Measurements from ENCODE around the gene CFAP77.
"Not testable (repeated sequence)": the region's sequence is repeated elsewhere in the genome, so short reads cannot be mapped to it uniquely, and the experiment has no call there.

CFAP77 gene

DNA sequence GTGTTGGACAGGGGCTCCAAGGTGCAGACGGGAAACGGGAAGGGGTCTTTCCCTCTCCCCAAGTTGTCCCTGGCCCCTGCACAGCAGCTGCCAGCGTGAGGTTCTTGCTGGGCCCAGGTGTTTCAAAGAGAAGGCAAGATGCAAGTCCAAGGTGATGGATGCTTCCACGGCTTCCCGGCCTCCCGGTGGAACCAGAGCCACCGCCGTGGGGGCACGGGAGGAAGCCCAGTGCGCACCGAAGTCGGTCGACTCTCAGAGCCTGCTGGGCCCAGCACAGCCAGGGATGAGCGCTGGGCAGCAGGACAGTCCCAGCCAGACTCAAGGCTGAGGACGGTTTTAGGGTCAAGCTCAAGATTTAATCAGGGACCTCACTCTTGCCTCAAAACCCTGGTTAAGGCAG, 147.1 kb downstream of the CFAP77 start:
- TF ChIP-seq TAF1 (IDR thresholded peaks at IDR 0.05; ENCODE audit: borderline replicate concordance, low read depth, low read length) (no peak), POLR2A (IDR thresholded peaks at IDR 0.05; ENCODE audit: low read depth, low read length) (no peak), POLR2AphosphoS5 (IDR thresholded peaks at IDR 0.05; ENCODE audit: low read depth, low read length) (no peak)
- no peak for FAIRE-seq
- DNase-seq (ENCODE audit: insufficient read length), result no peak

- FAIRE-seq (no peak), DNase-seq (ENCODE audit: insufficient read length) (no peak)
- TF ChIP-seq TAF1 (IDR thresholded peaks at IDR 0.05; ENCODE audit: borderline replicate concordance, low read depth, low read length) (no peak), POLR2A (IDR thresholded peaks at IDR 0.05; ENCODE audit: low read depth, low read length) (no peak), POLR2AphosphoS5 (IDR thresholded peaks at IDR 0.05; ENCODE audit: low read depth, low read length) (no peak)
Observed at GRCh38 chr9:132559711-132560110, 149.7 kb downstream of the CFAP77 start.

GRCh38 chr9:132560616-132561202, 150.7 kb downstream of the CFAP77 start:
- TF ChIP-seq POLR2A (IDR thresholded peaks at IDR 0.05; ENCODE audit: low read depth, low read length) (no peak), POLR2AphosphoS5 (IDR thresholded peaks at IDR 0.05; ENCODE audit: low read depth, low read length) (no peak), TAF1 (IDR thresholded peaks at IDR 0.05; ENCODE audit: borderline replicate concordance, low read depth, low read length) (no peak)
- no peak for FAIRE-seq
- DNase-seq (ENCODE audit: insufficient read length), result no peak

- DNase-seq (ENCODE audit: insufficient read length), result no peak
- TF ChIP-seq POLR2AphosphoS5 (IDR thresholded peaks at IDR 0.05; ENCODE audit: low read depth, low read length), result no peak
- TF ChIP-seq TAF1 (IDR thresholded peaks at IDR 0.05; ENCODE audit: borderline replicate concordance, low read depth, low read length), result no peak
- no peak for TF ChIP-seq POLR2A (IDR thresholded peaks at IDR 0.05; ENCODE audit: low read depth, low read length)
- no peak for FAIRE-seq
Observed at GRCh38 chr9:132562306-132562573, 152.2 kb downstream of the CFAP77 start.

- TF ChIP-seq POLR2A (IDR thresholded peaks at IDR 0.05; ENCODE audit: low read depth, low read length) (no peak), TAF1 (IDR thresholded peaks at IDR 0.05; ENCODE audit: borderline replicate concordance, low read depth, low read length) (no peak), POLR2AphosphoS5 (IDR thresholded peaks at IDR 0.05; ENCODE audit: low read depth, low read length) (no peak)
- DNase-seq (ENCODE audit: insufficient read length) (no peak), FAIRE-seq (no peak)
Observed at GRCh38 chr9:132564526-132564925, 154.5 kb downstream of the CFAP77 start.

- not testable (repeated sequence) for DNase-seq (ENCODE audit: insufficient read length); FAIRE-seq
Observed at GRCh38 chr9:132568787-132569186, 158.8 kb downstream of the CFAP77 start.

DNA sequence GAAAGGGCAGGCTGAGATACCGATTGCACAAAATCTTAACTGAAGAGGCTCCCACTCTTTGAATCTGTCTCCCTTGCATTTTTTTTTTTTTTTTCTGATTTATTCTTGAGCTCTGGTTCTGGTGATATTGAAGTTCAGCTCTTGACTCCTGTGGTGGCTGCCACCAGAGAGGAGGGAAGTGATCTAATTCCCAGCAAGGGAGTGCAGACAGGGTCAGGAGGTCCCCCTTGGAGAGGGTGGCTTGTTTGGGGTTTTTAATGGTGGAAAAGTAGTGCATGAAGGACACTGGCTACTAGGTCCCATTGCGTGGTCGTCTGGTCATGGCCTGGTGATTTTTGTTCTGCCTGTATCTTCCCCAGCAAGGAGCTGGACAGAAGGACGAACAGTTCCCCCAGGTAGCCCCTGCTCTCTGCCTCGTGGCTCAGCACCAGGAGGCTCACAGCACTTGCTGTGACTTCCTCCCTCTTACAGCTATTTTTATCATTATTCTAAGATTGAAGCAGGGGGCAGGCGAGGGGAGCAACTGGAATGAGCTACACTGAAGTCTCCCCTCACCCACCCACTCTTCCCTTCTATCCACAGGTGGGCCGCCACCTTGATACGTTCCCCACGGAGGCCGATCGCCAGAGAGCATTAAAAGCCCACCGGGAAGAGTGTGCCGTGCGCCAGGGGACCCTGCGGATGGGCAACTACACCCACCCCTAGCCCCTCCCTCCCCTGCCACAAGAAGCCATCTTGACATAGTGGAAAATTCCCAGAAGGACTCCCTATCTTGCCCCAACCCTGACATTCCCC, 162.0 kb downstream of the CFAP77 start:
- FAIRE-seq, result no peak
- DNase-seq (ENCODE audit: insufficient read length), result no peak

GRCh38 chr9:132572921-132573320, 162.9 kb downstream of the CFAP77 start:
- no peak for DNase-seq (ENCODE audit: insufficient read length)
- FAIRE-seq, result no peak
- TF ChIP-seq TAF1 (IDR thresholded peaks at IDR 0.05; ENCODE audit: borderline replicate concordance, low read depth, low read length), result no peak
- TF ChIP-seq POLR2AphosphoS5 (IDR thresholded peaks at IDR 0.05; ENCODE audit: low read depth, low read length), result no peak
- no peak for TF ChIP-seq POLR2A (IDR thresholded peaks at IDR 0.05; ENCODE audit: low read depth, low read length)

More for the DNA sequence above, 162.0 kb downstream of the CFAP77 start:
- TF ChIP-seq TAF1 (IDR thresholded peaks at IDR 0.05; ENCODE audit: borderline replicate concordance, low read depth, low read length) (no peak), POLR2AphosphoS5 (IDR thresholded peaks at IDR 0.05; ENCODE audit: low read depth, low read length) (no peak), POLR2A (IDR thresholded peaks at IDR 0.05; ENCODE audit: low read depth, low read length) (no peak)

GRCh38 chr9:132575005-132575609, 165.1 kb downstream of the CFAP77 start:
- no peak for FAIRE-seq
- DNase-seq (ENCODE audit: insufficient read length), result peak; percentile 67

DNA sequence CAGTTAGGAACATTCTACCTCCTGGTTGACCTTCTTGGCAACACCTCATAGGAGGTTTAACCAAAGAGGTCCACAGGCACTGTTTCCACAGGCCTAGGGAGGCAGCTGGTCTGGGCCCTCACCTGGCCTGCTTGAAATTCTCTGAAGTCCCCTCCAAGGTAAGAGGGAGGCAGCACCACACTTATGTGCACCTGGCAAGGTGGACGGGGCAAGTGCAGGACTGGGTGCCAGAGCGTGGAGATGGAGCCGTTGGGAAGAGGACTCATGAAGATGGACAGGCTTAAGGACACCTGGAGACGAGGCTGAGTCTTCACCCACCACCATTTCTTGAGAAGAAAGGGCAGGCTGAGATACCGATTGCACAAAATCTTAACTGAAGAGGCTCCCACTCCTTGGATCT, 165.8 kb downstream of the CFAP77 start:
- FAIRE-seq (no peak), DNase-seq (ENCODE audit: insufficient read length) (no peak)
- TF ChIP-seq POLR2A (IDR thresholded peaks at IDR 0.05; ENCODE audit: low read depth, low read length) (no peak), POLR2AphosphoS5 (IDR thresholded peaks at IDR 0.05; ENCODE audit: low read depth, low read length) (no peak), TAF1 (IDR thresholded peaks at IDR 0.05; ENCODE audit: borderline replicate concordance, low read depth, low read length) (no peak)

More at GRCh38 chr9:132575005-132575609, 165.1 kb downstream of the CFAP77 start:
- TF ChIP-seq TAF1 (IDR thresholded peaks at IDR 0.05; ENCODE audit: borderline replicate concordance, low read depth, low read length) (no peak), POLR2AphosphoS5 (IDR thresholded peaks at IDR 0.05; ENCODE audit: low read depth, low read length) (no peak), POLR2A (IDR thresholded peaks at IDR 0.05; ENCODE audit: low read depth, low read length) (no peak)

DNA sequence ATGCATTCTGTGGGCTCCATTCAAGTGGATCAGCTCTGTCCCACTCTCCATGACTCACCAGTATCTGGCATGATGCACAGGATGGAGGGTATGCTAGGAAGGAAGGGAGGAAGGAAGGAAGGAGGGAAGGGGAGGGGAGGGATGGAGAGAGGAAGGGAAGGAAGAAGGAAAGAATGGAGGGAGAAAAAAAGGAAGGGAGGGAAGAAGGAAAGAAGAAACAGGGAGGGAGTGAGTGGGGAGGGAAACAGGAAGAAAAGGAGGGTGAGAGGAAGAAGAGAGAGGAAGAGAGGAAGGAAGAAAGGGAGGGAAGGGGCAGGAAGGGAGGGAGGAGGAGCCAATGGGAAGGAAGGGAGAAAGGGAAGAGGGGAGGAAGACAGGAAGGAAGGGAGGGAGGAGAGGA, 167.1 kb downstream of the CFAP77 start:
- no peak for DNase-seq (ENCODE audit: insufficient read length)
- no peak for FAIRE-seq
- TF ChIP-seq POLR2AphosphoS5 (IDR thresholded peaks at IDR 0.05; ENCODE audit: low read depth, low read length) (no peak), POLR2A (IDR thresholded peaks at IDR 0.05; ENCODE audit: low read depth, low read length) (no peak), TAF1 (IDR thresholded peaks at IDR 0.05; ENCODE audit: borderline replicate concordance, low read depth, low read length) (no peak)

GRCh38 chr9:132578367-132578932, 168.4 kb downstream of the CFAP77 start:
- DNase-seq (ENCODE audit: insufficient read length), result no peak
- FAIRE-seq, result no peak
- TF ChIP-seq POLR2AphosphoS5 (IDR thresholded peaks at IDR 0.05; ENCODE audit: low read depth, low read length) (no peak), POLR2A (IDR thresholded peaks at IDR 0.05; ENCODE audit: low read depth, low read length) (no peak), TAF1 (IDR thresholded peaks at IDR 0.05; ENCODE audit: borderline replicate concordance, low read depth, low read length) (no peak)

Data from GM12892 (cell line).